GM12878 (cell line): ENCODE results near the gene TIRAP. TPM values are rescaled to one million over a fixed set of nuclear protein-coding genes. Genes with fewer than 3 reads are reported as not detected.

ENCODE experiments used
- MXI1 ChIP-seq: fragments of 150-350 bp; IDR thresholded peaks from 2 replicates; pipeline ENCODE4 v1.6.1; 2011; ENCODE audit warnings: low read depth, mild to moderate bottlenecking, inconsistent platforms, low read length, improper control_type of control experiment
- RELB ChIP-seq: fragments of 450-650 bp; IDR thresholded peaks from 2 replicates; pipeline ENCODE4 v1.6.1; 2017; ENCODE audit warnings: low read depth, mild to moderate bottlenecking, moderate library complexity
- TCF3 ChIP-seq: IDR thresholded peaks from 2 replicates; pipeline ENCODE4 v1.6.1; 2012; ENCODE audit warnings: low read depth, mild to moderate bottlenecking, low read length, borderline replicate concordance; ENCODE audit not compliant: insufficient read depth
- ZBTB11 ChIP-seq: fragments of 450-650 bp; formaldehyde crosslinking; IDR thresholded peaks from 2 replicates; pipeline ENCODE4 v1.5.0; 2022; ENCODE audit warnings: mild to moderate bottlenecking, missing genetic modification characterization
- polyA plus RNA-seq, 11 experiments: library from polyadenylated mRNA; depleted of rRNA in 4 of 11; unstranded in 6 of 11; stranded (reverse) in 5 of 11; fragments of >200 nt; fragmentation: Nextera tagmentation in 4 of 11; fragmentation: Illumina TruSeq in 1 of 11; extraction: Ambion mirVana in 4 of 11; extraction: Trizol in 1 of 11; gene quantifications; 1 replicate in 1 of 11; 2 replicates in 10 of 11; pipeline versions ENCODE4 v1.2.1 to v1.2.3, GENCODE V29; 2011 to 2016; ENCODE audit warnings: inconsistent platforms in 2 of 11, missing spikeins in 2 of 11, low read depth in 1 of 11
- small RNA-seq: library from RNA; depleted of rRNA; stranded (forward); fragments of <200 nt; gene quantifications from one replicate; pipeline ENCODE3, GENCODE V24; 2014
- total RNA-seq, 4 experiments: library from RNA; depleted of rRNA in 3 of 4; stranded (reverse); fragments of >200 nt in 3 of 4; fragmentation: Illumina TruSeq in 1 of 4; extraction: Trizol in 1 of 4; gene quantifications; 2 replicates each; pipeline versions ENCODE4 v1.2.1 to v1.2.3, GENCODE V29; 2013 to 2021

Gene TIRAP
- total and polyA plus RNA-seq, 10 of the 15 experiments (the other 5 are each of a cell fraction or from before 2014, with no cell fraction given), result 0.76 to 9.9 (median 4.7) TPM

- TF ChIP-seq RELB (no peak), ZBTB11 (CRISPR knock-in tag) (no peak), MXI1 (no peak), TCF3 (no peak)
Observed at GRCh38 chr11:126343051-126343450, 60.2 kb downstream of the TIRAP start (continued).

Small RNA genes lying within 50 kb of the gene (small RNA-seq; reads per million reads assigned to genes)
- not detected for gene RN7SL351P

Other genes starting within 250 kb of the TIRAP start
- gene CDON, start 220.2 kb upstream of the TIRAP start, total RNA-seq (2014; rRNA removed), result 0.23 and 0.38 TPM in 2 replicates
- gene CDON, start 220.2 kb upstream of the TIRAP start, total RNA-seq (2014; rRNA removed; fragmentation: Illumina TruSeq; extraction: Trizol), result 0.28 and 0.45 TPM in 2 replicates
- 0.21 and 0.46 TPM in 2 replicates for gene CDON, start 220.2 kb upstream of the TIRAP start, total RNA-seq (2021)
- 3.2 and 4.2 TPM in 2 replicates for gene CDON, start 220.2 kb upstream of the TIRAP start, polyA plus RNA-seq (2011; rRNA removed)
- 0.40 and 0.79 TPM in 2 replicates for gene CDON, start 220.2 kb upstream of the TIRAP start, polyA plus RNA-seq (2014; fragmentation: Illumina TruSeq; extraction: Trizol)
- under 1 TPM; 0.07 to 0.21 TPM for gene CDON, start 220.2 kb upstream of the TIRAP start, polyA plus RNA-seq (2014; fragmentation: Nextera tagmentation; extraction: Ambion mirVana)
- 0.27 and 0.31 TPM in 2 replicates for gene CDON, start 220.2 kb upstream of the TIRAP start, polyA plus RNA-seq (2014; rRNA removed)
- under 1 TPM; 0.32 to 0.83 TPM for gene CDON, start 220.2 kb upstream of the TIRAP start, polyA plus RNA-seq (2016; fragmentation: Nextera tagmentation; extraction: Ambion mirVana)
- gene RPUSD4, start 71.4 kb upstream of the TIRAP start, total RNA-seq (2014; rRNA removed), result 30.6 and 31.0 TPM in 2 replicates
- gene RPUSD4, start 71.4 kb upstream of the TIRAP start, total RNA-seq (2014; rRNA removed; fragmentation: Illumina TruSeq; extraction: Trizol), result 29.6 and 32.5 TPM in 2 replicates
- gene RPUSD4, start 71.4 kb upstream of the TIRAP start, total RNA-seq (2021), result 40.6 and 46.8 TPM in 2 replicates
- gene RPUSD4, start 71.4 kb upstream of the TIRAP start, polyA plus RNA-seq (2011; rRNA removed), result 40.3 and 47.6 TPM in 2 replicates
- 30.7 and 34.4 TPM in 2 replicates for gene RPUSD4, start 71.4 kb upstream of the TIRAP start, polyA plus RNA-seq (2014; fragmentation: Illumina TruSeq; extraction: Trizol)
- 10 to 100 TPM; 24.5 to 25.9 TPM for gene RPUSD4, start 71.4 kb upstream of the TIRAP start, polyA plus RNA-seq (2014; fragmentation: Nextera tagmentation; extraction: Ambion mirVana)
- gene RPUSD4, start 71.4 kb upstream of the TIRAP start, polyA plus RNA-seq (2014; rRNA removed), result 38.7 and 43.7 TPM in 2 replicates
- 10 to 100 TPM; 28.8 to 29.0 TPM for gene RPUSD4, start 71.4 kb upstream of the TIRAP start, polyA plus RNA-seq (2016; fragmentation: Nextera tagmentation; extraction: Ambion mirVana)
- 13.8 and 14.5 TPM in 2 replicates for gene FAM118B, start 71.3 kb upstream of the TIRAP start, total RNA-seq (2014; rRNA removed)
- 16.5 and 16.6 TPM in 2 replicates for gene FAM118B, start 71.3 kb upstream of the TIRAP start, total RNA-seq (2014; rRNA removed; fragmentation: Illumina TruSeq; extraction: Trizol)
- 12.0 and 15.0 TPM in 2 replicates for gene FAM118B, start 71.3 kb upstream of the TIRAP start, total RNA-seq (2021)
- 16.6 and 18.1 TPM in 2 replicates for gene FAM118B, start 71.3 kb upstream of the TIRAP start, polyA plus RNA-seq (2011; rRNA removed)
- 13.8 and 15.0 TPM in 2 replicates for gene FAM118B, start 71.3 kb upstream of the TIRAP start, polyA plus RNA-seq (2014; fragmentation: Illumina TruSeq; extraction: Trizol)
- 10 to 100 TPM; 21.3 to 24.7 TPM for gene FAM118B, start 71.3 kb upstream of the TIRAP start, polyA plus RNA-seq (2014; fragmentation: Nextera tagmentation; extraction: Ambion mirVana)
- 12.1 and 12.8 TPM in 2 replicates for gene FAM118B, start 71.3 kb upstream of the TIRAP start, polyA plus RNA-seq (2014; rRNA removed)
- gene FAM118B, start 71.3 kb upstream of the TIRAP start, polyA plus RNA-seq (2016; fragmentation: Nextera tagmentation; extraction: Ambion mirVana), result 10 to 100 TPM; 29.0 to 29.7 TPM
- gene SRPRA, start 14.2 kb upstream of the TIRAP start, total RNA-seq (2014; rRNA removed), result 88.1 and 90.3 TPM in 2 replicates
- gene SRPRA, start 14.2 kb upstream of the TIRAP start, total RNA-seq (2014; rRNA removed; fragmentation: Illumina TruSeq; extraction: Trizol), result 71.8 and 75.4 TPM in 2 replicates
- 105 and 114 TPM in 2 replicates for gene SRPRA, start 14.2 kb upstream of the TIRAP start, total RNA-seq (2021)
- 51.5 and 89.7 TPM in 2 replicates for gene SRPRA, start 14.2 kb upstream of the TIRAP start, polyA plus RNA-seq (2011; rRNA removed)
- gene SRPRA, start 14.2 kb upstream of the TIRAP start, polyA plus RNA-seq (2014; fragmentation: Illumina TruSeq; extraction: Trizol), result 104 and 119 TPM in 2 replicates
- 10 to 100 TPM; 29.6 to 50.4 TPM for gene SRPRA, start 14.2 kb upstream of the TIRAP start, polyA plus RNA-seq (2014; fragmentation: Nextera tagmentation; extraction: Ambion mirVana)
- 92.2 and 96.0 TPM in 2 replicates for gene SRPRA, start 14.2 kb upstream of the TIRAP start, polyA plus RNA-seq (2014; rRNA removed)
- gene SRPRA, start 14.2 kb upstream of the TIRAP start, polyA plus RNA-seq (2016; fragmentation: Nextera tagmentation; extraction: Ambion mirVana), result 100 to 1,000 TPM; 119 to 131 TPM
- gene FOXRED1, start 13.9 kb upstream of the TIRAP start, total RNA-seq (2014; rRNA removed), result 36.5 and 37.5 TPM in 2 replicates
- 29.0 and 31.4 TPM in 2 replicates for gene FOXRED1, start 13.9 kb upstream of the TIRAP start, total RNA-seq (2014; rRNA removed; fragmentation: Illumina TruSeq; extraction: Trizol)
- gene FOXRED1, start 13.9 kb upstream of the TIRAP start, total RNA-seq (2021), result 38.2 and 38.3 TPM in 2 replicates
- 27.3 and 37.7 TPM in 2 replicates for gene FOXRED1, start 13.9 kb upstream of the TIRAP start, polyA plus RNA-seq (2011; rRNA removed)
- gene FOXRED1, start 13.9 kb upstream of the TIRAP start, polyA plus RNA-seq (2014; fragmentation: Illumina TruSeq; extraction: Trizol), result 34.8 and 43.6 TPM in 2 replicates
- 10 to 100 TPM in 1 of 2 experiments, 1 to 10 TPM in 1; 9.9 to 10.5 TPM for gene FOXRED1, start 13.9 kb upstream of the TIRAP start, polyA plus RNA-seq (2014; fragmentation: Nextera tagmentation; extraction: Ambion mirVana)
- gene FOXRED1, start 13.9 kb upstream of the TIRAP start, polyA plus RNA-seq (2014; rRNA removed), result 49.2 and 51.0 TPM in 2 replicates
- 10 to 100 TPM; 65.7 to 67.7 TPM for gene FOXRED1, start 13.9 kb upstream of the TIRAP start, polyA plus RNA-seq (2016; fragmentation: Nextera tagmentation; extraction: Ambion mirVana)
- 58.8 and 61.9 TPM in 2 replicates for gene DCPS, start 21.0 kb downstream of the TIRAP start, total RNA-seq (2014; rRNA removed)
- 36.7 and 39.7 TPM in 2 replicates for gene DCPS, start 21.0 kb downstream of the TIRAP start, total RNA-seq (2014; rRNA removed; fragmentation: Illumina TruSeq; extraction: Trizol)
- gene DCPS, start 21.0 kb downstream of the TIRAP start, total RNA-seq (2021), result 56.1 and 56.8 TPM in 2 replicates
- gene DCPS, start 21.0 kb downstream of the TIRAP start, polyA plus RNA-seq (2011; rRNA removed), result 62.4 and 97.0 TPM in 2 replicates
- 57.4 and 77.4 TPM in 2 replicates for gene DCPS, start 21.0 kb downstream of the TIRAP start, polyA plus RNA-seq (2014; fragmentation: Illumina TruSeq; extraction: Trizol)
- gene DCPS, start 21.0 kb downstream of the TIRAP start, polyA plus RNA-seq (2014; fragmentation: Nextera tagmentation; extraction: Ambion mirVana), result 10 to 100 TPM; 23.5 to 33.2 TPM
- gene DCPS, start 21.0 kb downstream of the TIRAP start, polyA plus RNA-seq (2014; rRNA removed), result 70.3 and 76.1 TPM in 2 replicates
- 100 to 1,000 TPM in 1 of 2 experiments, 10 to 100 TPM in 1; 99.2 to 101 TPM for gene DCPS, start 21.0 kb downstream of the TIRAP start, polyA plus RNA-seq (2016; fragmentation: Nextera tagmentation; extraction: Ambion mirVana)
- 7.0 and 7.5 TPM in 2 replicates for gene ST3GAL4, start 72.6 kb downstream of the TIRAP start, total RNA-seq (2014; rRNA removed)
- 3.5 and 3.8 TPM in 2 replicates for gene ST3GAL4, start 72.6 kb downstream of the TIRAP start, total RNA-seq (2014; rRNA removed; fragmentation: Illumina TruSeq; extraction: Trizol)
- gene ST3GAL4, start 72.6 kb downstream of the TIRAP start, total RNA-seq (2021), result 5.4 and 5.6 TPM in 2 replicates
- gene ST3GAL4, start 72.6 kb downstream of the TIRAP start, polyA plus RNA-seq (2011; rRNA removed), result 2.1 and 4.0 TPM in 2 replicates
- 3.9 and 8.1 TPM in 2 replicates for gene ST3GAL4, start 72.6 kb downstream of the TIRAP start, polyA plus RNA-seq (2014; fragmentation: Illumina TruSeq; extraction: Trizol)
- not detected for gene ST3GAL4, start 72.6 kb downstream of the TIRAP start, polyA plus RNA-seq (2014; fragmentation: Nextera tagmentation; extraction: Ambion mirVana)
- gene ST3GAL4, start 72.6 kb downstream of the TIRAP start, polyA plus RNA-seq (2014; rRNA removed), result 5.9 TPM in 2 replicates
- 1 to 10 TPM; 7.8 TPM for gene ST3GAL4, start 72.6 kb downstream of the TIRAP start, polyA plus RNA-seq (2016; fragmentation: Nextera tagmentation; extraction: Ambion mirVana)